GM12875 (cell line): Measurements from ENCODE around the gene FAM149A.

Source experiments
- H3K4me3 ChIP-seq: one replicate; pipeline ENCODE4 v1.5.1; 2011; ENCODE audit warnings: low read depth, low read length, control low read depth
- CTCF ChIP-seq: IDR thresholded peaks from 2 replicates; pipeline ENCODE4 v1.5.1; 2011; ENCODE audit warnings: low read depth, mild to moderate bottlenecking, control low read depth, inconsistent platforms, low read length, moderate library complexity, borderline replicate concordance; ENCODE audit not compliant: insufficient read depth

Gene FAM149A

DNA sequence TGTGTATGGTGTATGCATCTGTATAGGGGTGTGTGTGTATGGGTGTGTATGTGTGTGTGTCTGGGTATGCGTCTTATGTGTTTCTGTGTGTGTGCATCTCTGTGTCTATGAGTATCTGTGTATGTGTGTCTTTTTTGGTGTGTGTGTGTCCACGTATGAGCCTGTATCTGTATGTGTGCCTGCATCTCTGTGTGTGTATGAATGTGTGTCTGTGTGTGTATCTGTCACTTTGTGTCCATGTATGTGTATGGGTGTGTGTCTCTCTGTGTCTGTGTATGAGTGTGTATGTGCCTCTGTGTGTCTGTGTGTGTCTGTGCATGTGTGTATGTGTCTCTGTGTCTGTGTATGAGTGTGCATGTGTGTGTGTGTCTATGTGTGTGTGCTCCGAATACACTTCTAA, 24.3 kb downstream of the FAM149A start:
- H3K4me3 ChIP-seq = no peak overlapping the region
- TF ChIP-seq CTCF = no peak

DNA sequence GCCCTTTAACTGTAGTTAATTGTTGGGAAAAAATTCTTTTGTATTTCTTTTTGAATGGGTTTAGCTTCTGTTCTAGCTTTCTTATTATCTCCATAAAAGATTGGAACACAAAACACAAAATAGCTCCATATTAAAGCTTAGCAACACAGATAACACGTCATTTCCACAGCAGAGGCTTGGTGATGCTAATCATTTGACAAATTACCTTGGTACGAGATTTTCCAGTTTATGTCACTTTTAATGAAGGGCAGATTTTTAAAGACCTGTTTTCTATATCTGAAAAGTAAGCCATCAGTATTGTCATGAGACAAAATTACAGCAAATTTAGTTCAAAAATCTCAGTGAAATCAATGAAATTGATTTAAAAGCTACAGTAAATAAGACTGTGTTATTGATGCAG, 27.4 kb downstream of the FAM149A start:
- TF ChIP-seq CTCF = no peak
- H3K4me3 ChIP-seq = no peak overlapping the region

- no peak overlapping the region for H3K4me3 ChIP-seq
- peak; percentile 17; the same call in 1 of the 2 replicates for TF ChIP-seq CTCF
These were observed 28.2 kb downstream of the FAM149A start for GRCh38 chr4:186132577-186133242.

DNA sequence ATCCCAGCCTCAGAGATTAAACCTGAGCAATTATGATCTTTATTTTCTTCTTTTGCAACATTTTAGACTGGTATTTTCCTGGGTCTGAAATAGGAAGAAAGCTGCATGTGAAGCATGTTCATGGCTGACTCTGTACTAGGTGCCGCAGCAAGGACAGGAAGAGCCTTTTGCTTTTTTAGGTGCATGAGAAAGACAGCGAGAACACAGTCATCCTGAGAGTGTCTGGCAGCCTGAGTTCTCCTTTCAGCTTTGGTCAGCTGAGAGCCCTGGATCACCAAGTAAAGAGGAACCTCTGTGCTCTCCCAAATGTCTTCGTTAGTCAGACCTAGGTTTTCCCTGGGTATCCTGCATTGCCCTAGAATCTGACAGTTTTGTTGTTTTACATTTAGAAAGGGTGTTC, 29.8 kb downstream of the FAM149A start:
- no peak overlapping the region for H3K4me3 ChIP-seq
- no peak for TF ChIP-seq CTCF

- H3K4me3 ChIP-seq = no peak overlapping the region
- TF ChIP-seq CTCF = no peak
These were observed 30.4 kb downstream of the FAM149A start for GRCh38 chr4:186134861-186135260.

GRCh38 chr4:186137196-186137794, 32.8 kb downstream of the FAM149A start:
- no peak overlapping the region for H3K4me3 ChIP-seq
- peak; percentile 40; the same call in 1 of the 2 replicates for TF ChIP-seq CTCF
